Measurements from ENCODE around the gene LAMC2. TPM values are rescaled to one million over a fixed set of nuclear protein-coding genes. Genes with fewer than 3 reads are reported as not detected.
"Not testable (repeated sequence)": the region's sequence is repeated elsewhere in the genome, so short reads cannot be mapped to it uniquely, and the experiment has no call there.

LAMC2 gene
- total RNA-seq, 2 donors from 2014 or later, result 9.3 to 11.6 TPM

GRCh38 chr1:183148599-183148998 lies 37.5 kb upstream of the LAMC2 start:
- H3K4me3 ChIP-seq, result no peak overlapping the region
- no peak for DNase-seq (ENCODE audit: low spot score)
- H3K9me3 ChIP-seq, result no peaks in the 10 kb centered on the region
- no peaks in the 10 kb centered on the region for H3K27me3 ChIP-seq (replicated peaks; ENCODE audit: insufficient read depth)
- intact Hi-C loops (cut with DNase I), result no loop called here
- TF ChIP-seq POLR2AphosphoS5 (IDR thresholded peaks at IDR 0.05) (no peak), CTCF (IDR thresholded peaks at IDR 0.05) (no peak), POLR2A (IDR thresholded peaks at IDR 0.05) (no peak)
- no peak overlapping the region for H3K27ac ChIP-seq
- 27% methylated on average over 5 of the region's 5 CpGs for WGBS
- no peaks in the 10 kb centered on the region for H3K4me1 ChIP-seq (replicated peaks)
- no peaks in the 10 kb centered on the region for H3K36me3 ChIP-seq

GRCh38 chr1:183149273-183149672 lies 36.8 kb upstream of the LAMC2 start:
- intact Hi-C loops (cut with DNase I), result no loop called here
- Histone ChIP-seq H3K36me3 (no peaks in the 10 kb centered on the region), H3K27ac (no peak overlapping the region), H3K4me1 (replicated peaks) (no peaks in the 10 kb centered on the region), H3K27me3 (replicated peaks; ENCODE audit: insufficient read depth) (no peaks in the 10 kb centered on the region), H3K9me3 (no peaks in the 10 kb centered on the region), H3K4me3 (no peak overlapping the region)
- 80% methylated on average over 1 of the region's 1 CpG for WGBS
- no peak for DNase-seq (ENCODE audit: low spot score)
- TF ChIP-seq CTCF (IDR thresholded peaks at IDR 0.05) (no peak), POLR2A (IDR thresholded peaks at IDR 0.05) (no peak), POLR2AphosphoS5 (IDR thresholded peaks at IDR 0.05) (no peak)

GRCh38 chr1:183150032-183150431 lies 36.0 kb upstream of the LAMC2 start:
- DNase-seq (ENCODE audit: low spot score); H3K9me3 ChIP-seq; H3K4me3 ChIP-seq; H3K4me1 ChIP-seq (replicated peaks); H3K27me3 ChIP-seq (replicated peaks; ENCODE audit: insufficient read depth); H3K36me3 ChIP-seq; H3K27ac ChIP-seq; intact Hi-C loops (cut with DNase I): not testable (repeated sequence)
- 97% methylated on average over 1 of the region's 1 CpG for WGBS

- Histone ChIP-seq H3K36me3 (no peaks in the 10 kb centered on the region), H3K27ac (no peak overlapping the region), H3K4me3 (no peak overlapping the region), H3K9me3 (no peaks in the 10 kb centered on the region), H3K4me1 (replicated peaks) (no peaks in the 10 kb centered on the region), H3K27me3 (replicated peaks; ENCODE audit: insufficient read depth) (no peaks in the 10 kb centered on the region)
- DNase-seq (ENCODE audit: low spot score), result no peak
- intact Hi-C loops (cut with DNase I), result no loop called here
- TF ChIP-seq CTCF (IDR thresholded peaks at IDR 0.05), result no peak
- no peak for TF ChIP-seq POLR2A (IDR thresholded peaks at IDR 0.05)
- no peak for TF ChIP-seq POLR2AphosphoS5 (IDR thresholded peaks at IDR 0.05)
These were observed 35.6 kb upstream of the LAMC2 start for GRCh38 chr1:183150445-183150844.

GRCh38 chr1:183152180-183152579 lies 33.9 kb upstream of the LAMC2 start:
- H3K4me3 ChIP-seq, result no peak overlapping the region
- no peak for DNase-seq (ENCODE audit: low spot score)

More at GRCh38 chr1:183152180-183152579, 33.9 kb upstream of the LAMC2 start:
- 90% methylated on average over 7 of the region's 7 CpGs for WGBS
- TF ChIP-seq POLR2A (IDR thresholded peaks at IDR 0.05) (no peak), POLR2AphosphoS5 (IDR thresholded peaks at IDR 0.05) (no peak), CTCF (IDR thresholded peaks at IDR 0.05) (no peak)
- no peaks in the 10 kb centered on the region for H3K9me3 ChIP-seq
- intact Hi-C loops (cut with DNase I), result no loop called here
- no peaks in the 10 kb centered on the region for H3K36me3 ChIP-seq
- H3K27ac ChIP-seq, result no peak overlapping the region
- no peaks in the 10 kb centered on the region for H3K4me1 ChIP-seq (replicated peaks)
- no peaks in the 10 kb centered on the region for H3K27me3 ChIP-seq (replicated peaks; ENCODE audit: insufficient read depth)

Measured in prostate gland (tissue), 2 donors.